PC-3 (cell line): ENCODE measurements around the gene CDH22. TPM values are rescaled to one million over a fixed set of nuclear protein-coding genes. Genes with fewer than 3 reads are reported as not detected.
A peak's percentile ranks its signal among the peaks of the same experiment; 100 is the strongest.

ENCODE experiments used
- ATAC-seq: fragments of 200-7000 bp; cut with Tn5 transposase; 2 replicates; pipeline ENCODE4 v1.9.1; 2020; ENCODE audit warnings: mild to moderate bottlenecking, moderate library complexity
- BruUV-seq: library from RNA; stranded (reverse); fragments of 400-500 nt; replicated peaks from 2 replicates; lab custom pipeline; 2021; lab: Mats Ljungman, UMichigan
- CTCF ChIA-PET: fragments of 300-600 bp; sonication (Branson Sonifier 250); formaldehyde crosslinking; loops from one replicate; lab custom pipeline; 2022; ENCODE audit warnings: antibody characterized with exemption; lab: Charles Lee
- POLR2A ChIA-PET: fragments of 300-600 bp; sonication (Branson Sonifier 250); formaldehyde crosslinking; loops from one replicate; lab custom pipeline; 2022; ENCODE audit warnings: antibody characterized with exemption; ENCODE audit not compliant: unreplicated experiment; lab: Charles Lee
- DNase-seq: peaks from one replicate; pipeline ENCODE4 v3.0.0-alpha.2; 2015
- H2AFZ ChIP-seq: fragments of 300-600 bp; sonication (generic); 2 replicates; pipeline ENCODE4 v1.6.0; 2016; ENCODE audit warnings: antibody characterized with exemption, low read length
- H3F3A ChIP-seq: fragments of 300-600 bp; sonication (generic); one replicate; pipeline ENCODE4 v1.6.0; 2017; ENCODE audit warnings: antibody characterized with exemption, low read length, control low read depth, mild to moderate bottlenecking; ENCODE audit not compliant: unreplicated experiment
- H3K27ac ChIP-seq: fragments of 300-600 bp; sonication (generic); 2 replicates; pipeline ENCODE4 v1.5.1; 2016; ENCODE audit warnings: mild to moderate bottlenecking, low read length
- H3K27me3 ChIP-seq: fragments of 300-600 bp; sonication (generic); 2 replicates; pipeline ENCODE4 v1.6.1; 2016; ENCODE audit warnings: low read length, mixed read lengths
- H3K36me3 ChIP-seq: fragments of 300-600 bp; sonication (generic); 2 replicates; pipeline ENCODE4 v1.6.1; 2016; ENCODE audit warnings: low read depth, mixed run types, low read length, mixed read lengths
- H3K4me1 ChIP-seq: fragments of 300-600 bp; sonication (generic); 2 replicates; pipeline ENCODE4 v1.5.1; 2016; ENCODE audit warnings: low read length; ENCODE audit not compliant: insufficient read depth
- H3K4me2 ChIP-seq: fragments of 300-600 bp; sonication (generic); 2 replicates; pipeline ENCODE4 v1.6.0; 2016; ENCODE audit warnings: low read length
- H3K4me3 ChIP-seq: fragments of 300-600 bp; sonication (generic); 2 replicates; pipeline ENCODE4 v1.5.1; 2016; ENCODE audit warnings: mild to moderate bottlenecking, low read length, mixed read lengths
- H3K79me2 ChIP-seq: fragments of 300-600 bp; sonication (generic); 2 replicates; pipeline ENCODE4 v1.6.1; 2017; ENCODE audit warnings: low read length, mixed read lengths
- H3K9ac ChIP-seq: fragments of 300-600 bp; sonication (generic); 2 replicates; pipeline ENCODE4 v1.6.0; 2016; ENCODE audit warnings: mild to moderate bottlenecking, low read length
- H3K9me2 ChIP-seq: fragments of 300-600 bp; sonication (generic); replicated peaks from 2 replicates; pipeline ENCODE4 v1.6.1; 2016; ENCODE audit warnings: mixed run types, low read length, mixed read lengths
- H3K9me3 ChIP-seq: fragments of 300-600 bp; sonication (generic); 2 replicates; pipeline ENCODE4 v1.6.1; 2016; ENCODE audit warnings: low read length, mixed read lengths
- H4K20me1 ChIP-seq: fragments of 300-600 bp; sonication (generic); 2 replicates; pipeline ENCODE4 v1.6.1; 2016; ENCODE audit warnings: low read length, mixed read lengths
- CTCF ChIP-seq: fragments of 300-600 bp; sonication (generic); conservative IDR thresholded peaks from 2 replicates; pipeline ENCODE4 v1.5.1; 2017; ENCODE audit warnings: antibody characterized with exemption, low read depth, mild to moderate bottlenecking, low read length
- EZH2 ChIP-seq: fragments of 300-600 bp; sonication (generic); IDR thresholded peaks from one replicate; pipeline ENCODE4 v1.6.1; 2017; ENCODE audit warnings: antibody characterized with exemption, mild to moderate bottlenecking, low read length; ENCODE audit not compliant: unreplicated experiment
- EZH2phosphoT487 ChIP-seq: fragments of 300-600 bp; sonication (generic); IDR thresholded peaks from 2 replicates; pipeline ENCODE4 v1.6.1; 2018; ENCODE audit warnings: mild to moderate bottlenecking, antibody characterized with exemption, low read length, borderline replicate concordance
- intact Hi-C: fragments of 100-400 bp; cut with micrococcal nuclease; formaldehyde crosslinking; loops from 2 replicates; pipeline ENCODE4 v1.9.0; 2023
- total RNA-seq: library from RNA; depleted of rRNA; stranded (reverse); fragments of >200 nt; gene quantifications from 2 replicates; pipeline ENCODE4 v1.2.3, GENCODE V29; 2014

CDH22 gene
- total RNA-seq, 1 experiment from 2014 or later = not detected

DNA sequence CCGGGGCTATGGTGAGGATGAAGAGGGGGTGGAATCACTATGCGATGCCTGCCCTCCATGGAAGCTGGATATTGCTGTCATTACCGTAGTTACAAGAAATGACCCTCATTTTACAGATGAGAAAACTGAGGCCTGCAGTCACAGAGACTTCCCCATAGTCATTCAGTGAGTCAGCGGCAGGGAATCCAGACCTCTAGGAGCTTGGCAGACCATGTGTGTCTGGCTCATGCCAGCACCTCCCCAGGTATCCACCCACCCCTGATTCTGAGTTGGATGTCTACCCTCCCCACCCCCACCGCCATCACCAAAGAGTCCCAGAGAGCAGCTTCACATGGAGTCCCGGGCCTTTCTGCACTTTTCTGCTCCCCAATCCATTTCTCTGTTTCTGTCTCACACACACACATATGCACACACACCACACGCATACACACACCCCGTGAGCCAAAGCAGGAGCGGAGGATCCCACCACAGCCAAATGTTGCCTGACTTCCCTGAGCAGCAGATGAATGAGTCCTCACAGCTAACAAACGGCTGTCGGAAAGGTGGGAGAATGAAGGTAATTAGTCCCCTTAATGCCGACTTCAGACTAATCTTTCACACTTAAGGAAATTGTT is 24.8 kb downstream of the CDH22 start:
- intact Hi-C loops = no loop called here
- H4K20me1 ChIP-seq = no peaks in the 10 kb centered on the region
- no peak overlapping the region for H3K4me2 ChIP-seq
- H3K9me2 ChIP-seq = no peaks in the 10 kb centered on the region
- H3K9me3 ChIP-seq = no peaks in the 10 kb centered on the region
- TF ChIP-seq EZH2 = no peak
- TF ChIP-seq CTCF = no peak
- TF ChIP-seq EZH2phosphoT487 = no peak
- H3K4me1 ChIP-seq = peaks cover 9% of the 10 kb centered on the region
- no peaks in the 10 kb centered on the region for H3F3A ChIP-seq
- H3K27ac ChIP-seq = no peak overlapping the region
- ChIA-PET POLR2A (no interaction called here), CTCF (no interaction called here)
- no peak overlapping the region for H2AFZ ChIP-seq
- H3K9ac ChIP-seq = no peak overlapping the region
- no peaks in the 10 kb centered on the region for H3K79me2 ChIP-seq
- peaks cover 69% of the 10 kb centered on the region for H3K27me3 ChIP-seq
- no TSS peak for BruUV-seq
- DNase-seq (peak; percentile 72), ATAC-seq (peak; percentile 55)
- no peak overlapping the region for H3K4me3 ChIP-seq
- H3K36me3 ChIP-seq = no peaks in the 10 kb centered on the region

DNA sequence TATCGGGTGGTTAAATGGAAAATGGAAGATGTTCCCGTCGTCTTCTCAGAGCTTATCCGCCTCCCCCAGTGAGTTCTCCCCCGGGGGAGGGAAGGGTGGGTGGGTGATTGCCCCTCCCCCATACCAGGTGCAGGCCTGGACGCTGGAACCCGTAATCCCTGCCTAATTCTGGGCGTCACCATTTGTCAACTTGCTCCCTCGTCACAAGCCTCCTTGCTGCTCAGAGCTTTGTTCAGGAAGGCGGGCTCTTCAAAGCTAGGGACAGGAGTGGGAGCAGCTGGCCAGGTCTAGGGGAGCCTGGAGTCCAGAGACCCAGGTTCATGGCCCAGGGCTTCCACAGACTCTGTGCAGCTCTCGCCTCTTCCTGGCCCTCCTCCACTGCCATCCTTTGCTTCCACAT is 25.6 kb downstream of the CDH22 start:
- peaks cover 66% of the 10 kb centered on the region for H3K27me3 ChIP-seq
- intact Hi-C loops = no loop called here
- H3K36me3 ChIP-seq = no peaks in the 10 kb centered on the region
- no peak overlapping the region for H3K4me2 ChIP-seq
- POLR2A ChIA-PET = no interaction called here
- peaks cover 9% of the 10 kb centered on the region for H3K4me1 ChIP-seq
- no peaks in the 10 kb centered on the region for H3K79me2 ChIP-seq
- ATAC-seq (no peak), DNase-seq (no peak)
- TF ChIP-seq CTCF (no peak), EZH2 (no peak)
- no peaks in the 10 kb centered on the region for H4K20me1 ChIP-seq
- CTCF ChIA-PET = no interaction called here
- H3K9me3 ChIP-seq = no peaks in the 10 kb centered on the region
- H3F3A ChIP-seq = no peaks in the 10 kb centered on the region
- no TSS peak for BruUV-seq
- H3K9ac ChIP-seq = no peak overlapping the region
- no peak overlapping the region for H3K27ac ChIP-seq
- no peak overlapping the region for H3K4me3 ChIP-seq
- H2AFZ ChIP-seq = no peak overlapping the region
- H3K9me2 ChIP-seq = no peaks in the 10 kb centered on the region

DNA sequence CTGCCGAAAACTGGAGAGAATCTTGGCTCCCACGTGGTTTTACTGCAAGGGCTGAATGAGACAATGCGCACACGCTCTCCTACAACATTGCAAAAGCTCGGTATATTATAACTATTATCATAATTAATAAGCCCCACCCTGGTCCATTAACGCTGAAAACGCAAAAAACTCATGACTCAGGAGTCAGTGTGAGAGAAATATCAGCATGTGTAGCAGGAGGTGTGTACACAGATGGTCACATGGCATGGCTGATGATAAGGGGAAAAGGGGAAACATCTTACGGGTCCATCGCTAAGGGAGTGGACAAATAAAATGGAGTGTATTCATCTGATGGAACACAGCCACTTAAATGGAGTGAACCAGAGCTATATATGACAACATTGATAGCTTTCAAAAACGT is 29.2 kb downstream of the CDH22 start:
- ATAC-seq = no peak
- peaks cover 9% of the 10 kb centered on the region for H3K4me1 ChIP-seq
- H2AFZ ChIP-seq = no peak overlapping the region
- H3K27me3 ChIP-seq = peaks cover 66% of the 10 kb centered on the region
- no peaks in the 10 kb centered on the region for H3K36me3 ChIP-seq
- no peaks in the 10 kb centered on the region for H3K9me2 ChIP-seq
- H3K9me3 ChIP-seq = no peaks in the 10 kb centered on the region
- H3F3A ChIP-seq = no peaks in the 10 kb centered on the region
- TF ChIP-seq CTCF (no peak), EZH2phosphoT487 (no peak), EZH2 (no peak)
- no TSS peak for BruUV-seq
- no peak overlapping the region for H3K27ac ChIP-seq
- DNase-seq = no peak
- H3K4me2 ChIP-seq = no peak overlapping the region
- no peaks in the 10 kb centered on the region for H4K20me1 ChIP-seq
- no peak overlapping the region for H3K9ac ChIP-seq
- no peak overlapping the region for H3K4me3 ChIP-seq
- intact Hi-C loops = no loop called here
- CTCF ChIA-PET = no interaction called here
- POLR2A ChIA-PET = no interaction called here
- H3K79me2 ChIP-seq = no peaks in the 10 kb centered on the region
